NT2/D1 (cell line): ENCODE results near the gene TRIM34.

ENCODE experiments used
- YY1 ChIP-seq: IDR thresholded peaks from 2 replicates; pipeline ENCODE4 v1.6.1; 2011; ENCODE audit not compliant: insufficient read length, insufficient read depth
- ZNF274 ChIP-seq: IDR thresholded peaks from 2 replicates; pipeline ENCODE4 v1.6.1; 2011; ENCODE audit warnings: mild to moderate bottlenecking, low read depth, low read length

- TF ChIP-seq ZNF274, result no peak
- TF ChIP-seq YY1, result no peak
Observed at GRCh38 chr11:5600374-5600851, 24.4 kb upstream of the TRIM34 start.
